SIG-M5 treated with dmso at 0.1 percent for 504 hours (cell line): ENCODE measurements around the gene SRMS.
"Not testable (repeated sequence)": the region's sequence is repeated elsewhere in the genome, so short reads cannot be mapped to it uniquely, and the experiment has no call there.

Experiments
- DNase-seq: peaks from one replicate; lab custom pipeline; 2025; ENCODE audit not compliant: unreplicated experiment; lab: John Stamatoyannopoulos, UW

The SRMS gene

GRCh38 chr20:63566395-63567135 lies 19.0 kb upstream of the SRMS start:
- no peak for DNase-seq

GRCh38 chr20:63565699-63566335 lies 18.3 kb upstream of the SRMS start:
- no peak for DNase-seq

GRCh38 chr20:63565021-63565698 lies 17.6 kb upstream of the SRMS start:
- no peak for DNase-seq

DNA sequence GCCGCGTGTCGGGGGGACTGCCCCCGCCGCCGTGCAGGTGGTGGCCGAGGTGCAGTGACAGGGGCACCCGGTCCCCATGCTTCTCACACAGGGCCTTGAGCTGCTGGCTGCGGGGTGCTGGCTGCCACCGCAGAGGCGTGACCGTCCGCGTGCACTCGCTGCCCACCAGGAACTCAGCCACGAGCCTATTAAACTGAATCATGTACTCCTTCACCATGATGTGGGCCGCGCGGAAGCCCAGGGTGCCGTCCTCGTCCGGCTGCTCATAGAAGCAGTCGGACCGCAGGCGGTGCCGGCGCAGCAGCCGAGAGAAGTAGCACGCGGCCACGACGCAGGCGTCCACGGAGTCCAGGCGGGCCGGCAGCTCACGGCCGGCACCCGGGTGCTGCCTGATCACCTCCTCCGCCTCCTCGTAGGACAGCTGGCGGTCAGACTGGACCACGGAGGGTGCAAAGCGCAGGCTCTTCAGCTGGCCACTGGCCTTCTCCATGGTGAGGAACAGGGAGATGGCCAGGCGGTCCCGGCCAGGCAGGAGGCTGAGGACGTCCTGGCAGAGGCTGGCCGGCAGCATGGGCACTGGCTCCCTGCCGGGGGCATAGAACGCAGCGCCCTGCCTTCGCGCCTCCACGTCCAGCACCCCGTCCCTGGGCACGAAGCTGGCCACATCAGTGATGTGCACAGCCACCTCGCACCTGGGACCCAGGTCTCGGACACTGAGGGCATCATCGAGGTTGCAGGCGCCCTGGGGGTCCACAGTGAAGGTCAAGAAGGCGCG lies 16.7 kb upstream of the SRMS start:
- DNase-seq = no peak

DNA sequence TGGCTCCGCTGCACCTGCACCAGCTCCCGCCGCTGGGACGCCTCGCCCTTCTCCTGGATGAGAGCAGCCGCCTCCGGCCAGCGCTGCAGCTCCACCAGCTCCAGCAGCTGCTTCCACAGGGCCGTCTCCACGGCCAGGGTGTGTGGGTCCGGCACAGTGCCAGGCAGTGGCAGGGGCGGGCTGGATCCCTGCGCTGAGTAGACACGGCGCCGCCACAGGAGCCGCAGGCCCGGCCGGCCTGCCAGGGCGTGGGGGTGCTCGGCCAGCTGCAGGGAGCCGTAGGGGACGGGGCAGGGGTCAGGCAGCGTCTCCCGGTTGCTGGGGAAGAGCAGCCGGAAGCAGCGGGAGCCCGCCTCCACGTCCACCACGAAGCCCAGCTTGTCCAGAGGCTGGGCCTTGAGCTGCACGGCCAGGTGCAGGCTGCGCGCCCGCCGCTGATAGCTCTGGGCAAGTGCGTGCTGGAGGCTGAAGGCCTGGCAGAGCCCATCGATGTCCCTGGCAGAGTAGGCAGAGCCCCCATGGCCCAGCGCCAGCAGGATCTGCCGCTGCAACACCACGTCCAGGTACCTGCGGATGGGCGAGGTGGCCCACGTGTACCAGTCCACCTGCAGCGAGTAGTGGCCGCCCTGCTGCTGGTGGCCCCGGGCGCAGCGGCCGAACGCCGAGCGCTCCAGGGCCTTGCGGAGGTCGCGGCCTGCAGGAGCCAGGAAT lies 15.8 kb upstream of the SRMS start:
- no peak for DNase-seq

DNA sequence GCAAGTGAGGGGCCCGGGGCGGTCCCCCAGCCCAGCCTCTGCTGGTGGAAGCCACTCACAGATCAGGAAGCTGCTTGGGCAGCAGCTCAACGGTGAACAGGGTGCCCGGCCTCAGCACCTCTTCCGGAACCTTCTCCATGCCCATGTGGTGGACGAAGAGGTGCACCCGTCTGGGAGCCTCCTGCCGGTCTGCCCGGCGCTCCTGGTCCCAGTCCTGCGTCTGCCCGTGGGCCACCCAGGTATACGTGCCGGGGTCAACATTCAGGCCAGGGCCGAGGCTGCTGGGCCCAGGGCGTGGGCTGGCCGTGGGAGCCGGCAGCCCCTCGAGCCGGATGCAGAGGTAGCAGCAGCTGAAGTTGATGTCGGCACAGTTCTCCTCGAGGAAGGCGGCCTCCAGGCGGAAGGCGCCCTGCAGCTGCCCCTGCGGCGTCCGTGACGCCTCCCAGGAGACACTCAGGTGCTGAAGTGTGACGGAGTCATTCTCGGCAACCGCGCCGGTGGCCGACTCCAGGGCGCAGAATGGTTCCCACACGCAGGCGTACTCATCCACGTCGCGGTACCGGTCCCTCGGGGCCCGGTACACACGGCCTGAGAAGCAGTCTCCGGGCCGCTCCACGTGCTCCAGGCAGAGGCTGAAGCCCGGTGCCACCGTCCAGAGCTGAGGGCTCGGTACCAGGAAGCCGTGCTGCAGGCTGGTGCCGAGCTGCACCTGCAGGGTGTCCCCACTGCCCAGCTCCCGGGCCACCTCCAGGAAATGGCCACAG lies 15.1 kb upstream of the SRMS start:
- DNase-seq = no peak

- no peak for DNase-seq
Observed at GRCh38 chr20:63561624-63562396, 14.3 kb upstream of the SRMS start.

DNA sequence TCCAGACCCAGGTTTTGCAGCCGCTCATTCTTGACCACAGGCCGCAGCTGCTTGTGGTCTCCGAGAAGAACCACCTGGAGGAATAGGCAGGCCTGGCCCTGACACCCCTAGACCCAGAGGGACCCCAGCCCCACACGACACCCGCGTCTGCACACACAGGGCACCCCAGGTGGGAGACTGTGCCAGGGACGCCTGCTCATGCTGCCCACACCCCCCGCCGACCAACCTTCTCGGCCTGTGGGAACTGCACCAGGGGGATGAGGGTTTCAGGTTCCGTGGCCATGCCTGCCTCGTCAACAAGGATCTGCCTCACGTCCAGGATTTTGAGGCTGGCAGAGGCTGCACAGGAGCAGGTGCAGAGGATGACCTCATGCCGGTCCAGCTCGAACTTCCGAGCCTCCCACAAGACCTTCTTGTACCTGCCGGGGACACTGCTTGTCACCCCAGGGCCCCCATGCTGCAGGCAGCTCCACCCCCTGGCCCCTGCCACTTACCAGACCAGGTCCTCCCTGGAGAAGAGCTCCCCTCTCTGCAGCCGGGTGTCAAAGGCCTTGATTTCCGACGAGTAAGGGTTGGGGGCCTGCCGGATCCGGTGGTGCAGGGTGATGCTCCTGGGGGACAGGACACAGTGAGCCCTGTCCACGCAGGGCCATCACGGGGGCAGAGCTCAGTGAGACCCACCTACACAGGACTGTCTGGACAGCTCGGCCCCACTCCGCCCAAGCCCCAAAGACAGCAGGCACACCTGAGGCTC lies 13.5 kb upstream of the SRMS start:
- no peak for DNase-seq

DNA sequence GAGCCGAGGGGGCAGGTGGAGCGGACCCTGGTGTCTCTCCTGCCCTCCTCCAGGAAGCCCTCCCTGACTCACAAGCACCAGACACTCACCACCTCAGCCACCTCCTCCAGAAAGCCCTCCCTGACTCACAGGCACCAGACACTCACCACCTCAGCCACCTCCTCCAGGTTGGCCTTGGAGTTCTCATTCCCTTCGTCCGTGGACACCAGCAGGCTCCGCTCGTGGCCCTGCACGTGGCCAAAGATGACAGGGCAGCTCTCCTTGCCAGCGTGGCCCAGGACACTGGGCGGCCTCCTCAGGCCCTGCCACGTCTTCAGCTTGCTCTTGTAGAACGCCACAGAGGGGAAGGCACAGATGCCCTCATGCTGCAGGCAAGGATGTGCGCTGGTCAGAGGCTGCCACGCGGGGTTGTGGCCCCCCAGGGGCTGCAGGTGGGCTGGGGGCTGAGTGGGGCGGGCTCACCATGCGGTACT lies 12.8 kb upstream of the SRMS start:
- DNase-seq = no peak

- not testable (repeated sequence) for DNase-seq
Observed at GRCh38 chr20:63559485-63560332, 12.2 kb upstream of the SRMS start.

- DNase-seq = no peak
Observed at GRCh38 chr20:63558804-63559484, 11.4 kb upstream of the SRMS start.

- DNase-seq = no peak
Observed at GRCh38 chr20:63557481-63557891, 9.9 kb upstream of the SRMS start.

DNA sequence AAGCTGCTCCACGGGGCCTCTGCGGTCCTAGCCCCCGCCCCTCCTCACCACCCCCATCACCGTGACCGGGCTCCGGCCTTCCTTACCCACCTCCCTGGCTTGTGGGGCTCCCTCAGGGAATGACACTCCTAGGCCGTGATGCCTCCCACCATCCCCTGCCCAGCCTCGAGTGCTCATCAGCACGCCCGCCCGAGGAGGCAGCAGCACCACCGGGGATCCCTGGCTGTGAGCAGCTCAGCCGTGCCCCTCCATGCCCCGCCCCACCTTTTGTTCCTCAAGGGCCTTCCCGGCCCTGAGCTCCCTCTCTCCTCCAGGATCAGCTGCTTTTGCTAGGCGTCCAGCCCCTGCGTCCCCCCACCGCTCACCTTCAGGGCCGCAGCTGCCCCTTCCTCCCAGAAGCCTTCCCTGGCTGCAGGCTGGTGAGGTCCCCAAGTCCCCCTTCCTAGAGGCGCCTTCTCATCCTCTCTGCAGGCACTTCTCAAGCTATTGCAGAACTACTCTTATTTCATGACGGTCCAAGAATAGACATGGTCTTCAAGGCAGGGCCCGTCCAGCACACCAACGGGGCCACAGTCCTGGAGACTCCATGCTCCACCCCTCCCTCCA lies 9.4 kb upstream of the SRMS start:
- DNase-seq = no peak

DNA sequence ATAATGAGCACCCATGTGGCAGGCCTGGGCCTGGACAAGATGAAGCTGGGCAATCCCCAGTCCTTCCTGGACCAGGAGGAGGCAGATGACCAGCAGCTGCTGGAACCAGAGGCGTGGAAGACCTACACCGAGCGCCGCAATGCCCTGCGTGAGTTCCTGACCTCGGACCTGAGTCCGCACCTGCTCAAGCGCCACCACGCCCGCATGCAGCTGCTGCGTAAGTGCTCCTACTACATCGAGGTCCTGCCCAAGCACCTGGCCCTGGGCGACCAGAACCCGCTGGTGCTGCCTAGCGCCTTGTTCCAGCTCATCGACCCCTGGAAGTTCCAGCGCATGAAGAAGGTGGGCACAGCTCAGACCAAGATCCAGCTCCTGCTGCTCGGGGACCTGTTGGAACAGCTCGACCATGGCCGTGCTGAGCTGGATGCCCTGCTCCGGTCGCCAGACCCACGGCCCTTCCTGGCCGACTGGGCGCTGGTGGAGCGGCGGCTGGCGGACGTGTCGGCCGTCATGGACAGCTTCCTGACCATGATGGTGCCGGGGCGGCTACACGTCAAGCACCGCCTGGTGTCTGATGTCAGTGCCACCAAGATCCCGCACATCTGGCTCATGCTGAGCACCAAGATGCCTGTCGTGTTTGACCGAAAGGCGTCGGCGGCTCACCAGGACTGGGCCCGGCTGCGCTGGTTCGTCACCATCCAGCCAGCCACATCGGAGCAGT lies 8.3 kb upstream of the SRMS start:
- no peak for DNase-seq

DNA sequence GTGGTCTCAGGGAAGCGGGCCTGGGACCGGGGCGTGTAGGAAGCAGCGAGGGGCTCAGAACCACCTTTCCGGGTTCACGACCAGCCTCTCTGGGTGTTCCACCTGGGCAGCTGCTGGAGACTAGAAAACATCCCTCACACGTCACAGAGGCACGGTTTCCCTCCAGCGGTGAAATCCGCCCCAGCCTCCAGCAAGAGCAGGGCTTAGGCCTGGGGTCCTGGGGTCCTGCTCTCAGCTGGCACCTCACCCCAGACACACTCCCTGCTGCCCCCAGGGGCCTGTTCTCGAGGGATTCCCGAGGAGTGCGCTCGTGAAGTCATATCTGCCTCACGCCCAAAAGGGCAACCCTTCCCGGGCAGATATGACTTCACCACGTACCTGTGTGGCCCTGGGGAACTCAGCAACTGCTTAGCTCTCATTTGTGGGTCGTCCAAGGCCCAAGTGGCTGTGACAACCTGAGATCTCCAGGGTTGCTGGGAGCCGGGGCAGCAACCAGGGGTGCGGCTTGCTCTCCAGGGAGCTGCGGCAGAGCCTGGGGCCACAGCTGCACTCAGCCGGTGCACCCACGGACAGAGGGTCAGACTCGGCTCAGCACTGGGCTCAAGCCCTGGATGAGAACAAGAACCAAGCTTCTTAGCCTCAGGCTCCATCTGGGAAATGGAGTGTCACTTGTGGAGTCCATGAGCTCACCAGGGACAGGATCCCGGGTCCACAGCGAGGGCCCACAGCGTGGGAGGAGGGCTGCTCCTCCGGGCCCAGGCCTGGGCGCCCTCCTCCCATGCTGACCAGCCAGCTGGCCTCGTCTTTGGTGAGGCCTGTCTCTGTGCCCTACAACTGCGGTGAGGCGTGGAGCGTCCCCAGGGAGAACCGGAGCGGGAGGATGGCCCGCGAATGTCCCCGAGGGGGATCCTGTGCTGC lies 7.1 kb upstream of the SRMS start:
- no peak for DNase-seq
